GM12878 (cell line): Measurements from ENCODE around the gene NPC2. TPM values are rescaled to one million over a fixed set of nuclear protein-coding genes. Genes with fewer than 3 reads are reported as not detected.

Experiments used
- ATAC-seq: fragments of 200-7000 bp; cut with Tn5 transposase; 3 replicates; pipeline ENCODE4 v1.9.1; 2020; ENCODE audit warnings: mild to moderate bottlenecking, moderate library complexity
- BruUV-seq: library from RNA; stranded (reverse); fragments of 400-500 nt; replicated peaks from 2 replicates; lab custom pipeline; 2021; lab: Mats Ljungman, UMichigan
- CTCF ChIA-PET: fragments of 300-600 bp; sonication (Branson Sonifier 250); formaldehyde crosslinking; extraction: SDS; loops from one replicate; lab custom pipeline; 2021; ENCODE audit warnings: inconsistent platforms; lab: Yijun Ruan, JAX
- POLR2A ChIA-PET: fragments of 350-600 bp; formaldehyde crosslinking; extraction: SDS; loops from one replicate; lab custom pipeline; 2021; ENCODE audit warnings: inconsistent platforms; lab: Charles Lee
- RAD21 ChIA-PET: fragments of 300-600 bp; sonication (Branson Sonifier 250); formaldehyde crosslinking; loops from one replicate; lab custom pipeline; 2023; ENCODE audit warnings: antibody characterized with exemption; ENCODE audit not compliant: unreplicated experiment; lab: Charles Lee
- SMC1A ChIA-PET: fragments of 300-600 bp; sonication (Branson Sonifier 250); formaldehyde crosslinking; loops from one replicate; lab custom pipeline; 2023; ENCODE audit not compliant: unreplicated experiment, uncharacterized antibody; lab: Charles Lee
- DNase-seq: peaks from one replicate; pipeline ENCODE4 v3.0.0-alpha.2; 2011; ENCODE audit warnings: low read depth, low spot score
- FAIRE-seq: peaks from 3 replicates; lab custom pipeline; 2011; peaks lifted over from hg19 to GRCh38; lab: Jason Lieb, UNC
- H2AFZ ChIP-seq: 2 replicates; pipeline ENCODE4 v1.6.0; 2011; ENCODE audit warnings: low read depth, low read length, control low read depth; ENCODE audit not compliant: control insufficient read depth
- H3K27ac ChIP-seq: 2 replicates; pipeline ENCODE4 v1.5.1; 2011; ENCODE audit warnings: control low read depth; ENCODE audit not compliant: control insufficient read depth, insufficient read depth
- H3K27me3 ChIP-seq, 2 experiments: replicated peaks in 1 of 2; 2 replicates each; pipeline versions ENCODE4 v1.6.0 to v1.6.1; 2011; ENCODE audit warnings: low read length in 1 of 2; ENCODE audit not compliant: control insufficient read depth in 2 of 2, insufficient read depth in 2 of 2
- H3K36me3 ChIP-seq, 2 experiments: 2 replicates each; pipeline ENCODE4 v1.5.1; 2011; ENCODE audit warnings: low read length in 1 of 2; ENCODE audit not compliant: control insufficient read depth in 2 of 2, insufficient read depth in 2 of 2
- H3K4me1 ChIP-seq: 2 replicates; pipeline ENCODE4 v1.6.1; 2011; ENCODE audit warnings: mild to moderate bottlenecking, low read length, moderate library complexity, mixed read lengths; ENCODE audit not compliant: control insufficient read depth, insufficient read depth
- H3K4me2 ChIP-seq: 2 replicates; pipeline ENCODE4 v1.6.0; 2011; ENCODE audit warnings: control low read depth; ENCODE audit not compliant: control insufficient read depth, insufficient read depth
- H3K4me3 ChIP-seq: fragments of 200-600 bp; sonication (generic); 2 replicates; pipeline ENCODE4 v1.5.1; 2016
- H3K79me2 ChIP-seq: 2 replicates; pipeline ENCODE4 v1.6.0; 2011; ENCODE audit warnings: low read length; ENCODE audit not compliant: control insufficient read depth, insufficient read depth
- H3K9ac ChIP-seq: 2 replicates; pipeline ENCODE4 v1.8.0; 2011; ENCODE audit warnings: low read length, control low read depth, mixed read lengths; ENCODE audit not compliant: control insufficient read depth, insufficient read depth
- H3K9me3 ChIP-seq: replicated peaks from 3 replicates; pipeline ENCODE4 v1.5.1; 2011; ENCODE audit warnings: mild to moderate bottlenecking, low read length; ENCODE audit not compliant: control insufficient read depth, insufficient read depth
- H4K20me1 ChIP-seq: 2 replicates; pipeline ENCODE4 v1.6.0; 2011; ENCODE audit not compliant: control insufficient read depth, insufficient read depth
- ASH2L ChIP-seq: fragments of 300-600, 200-600 bp; sonication (generic); IDR thresholded peaks from 2 replicates; pipeline ENCODE4 v1.6.1; 2017; ENCODE audit warnings: low read depth, mild to moderate bottlenecking, borderline replicate concordance
- CTCF ChIP-seq, 3 experiments: IDR thresholded peaks in 2 of 3; conservative IDR thresholded peaks in 1 of 3; 2 replicates each; pipeline ENCODE4 v1.5.1; 2011; ENCODE audit warnings: low read depth in 3 of 3, low read length in 3 of 3, mild to moderate bottlenecking in 3 of 3, control low read depth in 2 of 3, moderate library complexity in 2 of 3, inconsistent platforms in 1 of 3, mixed read lengths in 1 of 3; ENCODE audit not compliant: control insufficient read depth in 2 of 3, insufficient read depth in 1 of 3; ENCODE audit errors: extremely low read depth in 1 of 3
- IKZF1 ChIP-seq: fragments of 450-650 bp; conservative IDR thresholded peaks from 2 replicates; pipeline ENCODE4 v1.6.1; 2017; ENCODE audit warnings: antibody characterized with exemption, mild to moderate bottlenecking
- IKZF2 ChIP-seq, 2 experiments: fragments of 450-650 bp; IDR thresholded peaks; 2 replicates each; pipeline ENCODE4 v1.6.1; 2017; ENCODE audit warnings: mild to moderate bottlenecking in 2 of 2, moderate library complexity in 2 of 2
- LARP7 ChIP-seq: fragments of 450-650 bp; IDR thresholded peaks from 2 replicates; pipeline ENCODE4 v1.6.1; 2017; ENCODE audit warnings: mild to moderate bottlenecking
- MEF2B ChIP-seq: fragments of 450-650 bp; IDR thresholded peaks from 2 replicates; pipeline ENCODE4 v1.6.1; 2018; ENCODE audit warnings: mild to moderate bottlenecking, moderate library complexity; ENCODE audit not compliant: partially characterized antibody, poor library complexity, severe bottlenecking
- REST ChIP-seq: IDR thresholded peaks from 2 replicates; pipeline ENCODE4 v1.6.1; 2012; ENCODE audit warnings: mild to moderate bottlenecking, low read depth, low read length
- RUNX3 ChIP-seq: IDR thresholded peaks from 2 replicates; pipeline ENCODE4 v1.6.1; 2012; ENCODE audit warnings: low read length, inconsistent platforms
- TARDBP ChIP-seq: IDR thresholded peaks from 2 replicates; pipeline ENCODE4 v1.6.1; 2016; ENCODE audit warnings: borderline replicate concordance
- WGBS: methylation state at CpG from one replicate; pipeline ENCODE4 v1.1.6; 2016; ENCODE audit warnings: low lambda C conversion rate; ENCODE audit not compliant: insufficient replicate concordance, insufficient coverage; ENCODE audit errors: missing lambda C conversion rate; 5-methylcytosine and 5-hydroxymethylcytosine counted together
- in situ Hi-C: fragments of 300-500 bp; cut with MboI; formaldehyde crosslinking; loops from 9 replicates; pipeline ENCODE4 v1.14.3; 2018; ENCODE audit warnings: mixed read lengths
- intact Hi-C: fragments of 100-400 bp; cut with micrococcal nuclease; formaldehyde crosslinking; loops from one replicate; pipeline ENCODE4 v1.14.2; 2022; ENCODE audit not compliant: unreplicated experiment
- polyA plus RNA-seq, 11 experiments: library from polyadenylated mRNA; depleted of rRNA in 4 of 11; unstranded in 6 of 11; stranded (reverse) in 5 of 11; fragments of >200 nt; fragmentation: Nextera tagmentation in 4 of 11; fragmentation: Illumina TruSeq in 1 of 11; extraction: Ambion mirVana in 4 of 11; extraction: Trizol in 1 of 11; gene quantifications; 1 replicate in 1 of 11; 2 replicates in 10 of 11; pipeline versions ENCODE4 v1.2.1 to v1.2.3, GENCODE V29; 2011 to 2016; ENCODE audit warnings: inconsistent platforms in 2 of 11, missing spikeins in 2 of 11, low read depth in 1 of 11
- total RNA-seq, 4 experiments: library from RNA; depleted of rRNA in 3 of 4; stranded (reverse); fragments of >200 nt in 3 of 4; fragmentation: Illumina TruSeq in 1 of 4; extraction: Trizol in 1 of 4; gene quantifications; 2 replicates each; pipeline versions ENCODE4 v1.2.1 to v1.2.3, GENCODE V29; 2013 to 2021

Gene NPC2
- total and polyA plus RNA-seq, 10 of the 15 experiments (the other 5 are each of a cell fraction or from before 2014, with no cell fraction given), result 29.5 to 109 (median 59.1) TPM

- TF ChIP-seq REST (no peak), IKZF2 (IDR thresholded peaks at IDR 0.05) (peak in 1 of 2 experiments; percentile 16; a peak in 1 of 4 replicates), ASH2L (no peak), RUNX3 (peak; percentile 60), IKZF1 (peak; percentile 44; the same call in 1 of the 2 replicates), MEF2B (peak; percentile 22), LARP7 (no peak), CTCF (IDR thresholded peaks at IDR 0.05 in 2 of 3, conservative IDR thresholded peaks at IDR 0.05 in 1 of 3; ENCODE audit: control insufficient read depth in 2 of 3, extremely low read depth in 1 of 3, insufficient read depth in 1 of 3, low read depth in 3 of 3, low read length in 3 of 3) (no peak), TARDBP (no peak)
- no TSS peak for BruUV-seq
- H4K20me1 ChIP-seq, result no peaks in the 10 kb centered on the region
- SMC1A ChIA-PET, result no interaction called here
- RAD21 ChIA-PET, result no interaction called here
- ATAC-seq (peak; percentile 75), DNase-seq (no peak), FAIRE-seq (no peak)
- in situ Hi-C loops, result no loop called here
- no peaks in the 10 kb centered on the region for H3K36me3 ChIP-seq
- H2AFZ ChIP-seq, result no peak overlapping the region
- 4% methylated on average over 13 of the region's 13 CpGs for WGBS
- intact Hi-C loops, result no loop called here
- POLR2A ChIA-PET, result interaction anchor here (0.7 to 1.0 kb wide), 2 partner anchors 12 to 370 kb away, joined by 3 read pairs; no protein-coding TSS in a partner anchor
- H3K9ac ChIP-seq, result no peak overlapping the region
- no peaks in the 10 kb centered on the region; a peak in 1 of 4 replicates for H3K27me3 ChIP-seq
- CTCF ChIA-PET, result no interaction called here
- no peak overlapping the region for H3K27ac ChIP-seq
- no peak overlapping the region for H3K4me3 ChIP-seq
- H3K4me2 ChIP-seq, result peak overlapping the region; percentile 44
- peaks cover 13% of the 10 kb centered on the region for H3K4me1 ChIP-seq
- no peaks in the 10 kb centered on the region for H3K79me2 ChIP-seq
- H3K9me3 ChIP-seq, result no peaks in the 10 kb centered on the region
Measured at GRCh38 chr14:74514471-74514941, 21.4 kb upstream of the NPC2 start.
